HG02588 (cell line): ENCODE measurements around the gene EIF3F.

Experiments used
- ATAC-seq: cut with Tn5 transposase; IDR thresholded peaks from one replicate; pipeline ENCODE4 v1.9.1; 2021; ENCODE audit warnings: mild to moderate bottlenecking, moderate library complexity; ENCODE audit not compliant: unreplicated experiment

The EIF3F gene

DNA sequence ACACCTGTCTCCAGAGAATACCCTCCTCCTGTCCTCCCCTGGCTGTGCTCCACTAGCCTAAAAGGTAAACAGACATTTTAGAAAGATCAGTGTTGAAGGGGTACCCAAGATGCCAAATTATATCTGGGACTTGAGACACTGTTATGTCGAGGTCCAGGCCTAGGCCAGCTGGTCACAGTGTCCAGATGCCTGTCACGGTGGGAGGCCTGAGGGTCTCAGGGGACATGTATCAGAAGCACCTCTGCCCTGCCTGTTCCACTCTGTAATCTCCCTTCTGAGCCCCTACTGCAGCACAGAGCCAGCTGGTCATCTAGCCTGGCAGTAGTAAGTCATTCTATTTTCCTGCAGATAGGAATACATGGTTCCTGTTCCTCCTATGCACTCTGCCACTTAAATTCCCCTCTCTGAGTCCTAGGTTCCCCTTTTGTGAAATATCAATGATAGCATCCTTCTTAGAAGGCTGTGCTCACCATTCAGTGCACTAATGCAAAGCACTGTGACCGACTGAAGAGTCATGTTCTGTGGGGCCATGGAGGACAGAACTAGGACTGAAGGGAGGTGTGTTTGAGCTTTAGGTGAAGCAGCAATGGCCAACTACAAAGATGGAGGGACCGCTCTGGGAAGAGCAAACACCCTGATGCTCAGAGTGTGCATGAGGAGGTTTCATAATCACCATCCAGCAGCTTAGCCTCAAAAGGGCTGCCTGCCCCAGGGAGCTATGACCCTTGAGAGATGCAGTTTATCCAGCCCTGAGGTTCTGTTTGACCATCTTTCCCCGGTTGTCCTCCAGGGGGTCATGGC lies 49.1 kb downstream of the EIF3F start:
- ATAC-seq = no peak

- ATAC-seq = no peak
Measured at GRCh38 chr11:8036986-8037385, 49.8 kb downstream of the EIF3F start.

GRCh38 chr11:8038393-8038792 lies 51.3 kb downstream of the EIF3F start:
- ATAC-seq = no peak

GRCh38 chr11:8038811-8039529 lies 51.8 kb downstream of the EIF3F start:
- no peak for ATAC-seq

GRCh38 chr11:8039530-8040260 lies 52.6 kb downstream of the EIF3F start:
- ATAC-seq = no peak

DNA sequence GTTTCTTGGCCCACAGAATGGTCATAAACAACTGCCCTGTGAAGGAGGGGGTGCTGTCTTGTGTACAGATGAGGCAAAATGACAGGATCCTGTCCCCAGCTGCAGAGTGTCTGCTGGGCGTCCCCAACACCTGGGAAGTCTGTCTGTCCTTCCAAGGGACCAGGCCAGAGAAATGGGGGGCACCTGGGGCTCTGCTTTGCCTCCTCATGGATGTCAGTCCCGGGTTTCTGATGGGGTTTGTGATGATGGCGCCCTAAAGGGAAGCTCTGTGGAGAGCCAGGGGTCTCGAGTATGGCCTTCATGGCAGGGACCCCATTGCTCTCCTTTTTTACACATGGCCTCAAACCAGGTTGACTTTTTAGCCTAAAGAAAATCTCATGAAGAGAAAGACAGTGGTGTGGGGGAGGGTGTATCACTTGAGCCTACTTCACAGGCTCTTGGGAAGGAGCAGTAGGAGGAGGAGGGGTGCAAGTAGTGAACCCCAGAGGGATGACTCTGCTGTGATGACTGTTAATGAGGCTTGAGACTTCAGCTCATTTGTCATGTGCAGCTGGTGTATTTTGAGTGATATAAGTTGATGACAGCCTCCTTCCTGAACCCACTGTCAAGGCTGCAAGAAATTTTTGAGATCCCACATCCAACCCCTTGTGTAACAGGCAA lies 53.3 kb downstream of the EIF3F start:
- no peak for ATAC-seq

DNA sequence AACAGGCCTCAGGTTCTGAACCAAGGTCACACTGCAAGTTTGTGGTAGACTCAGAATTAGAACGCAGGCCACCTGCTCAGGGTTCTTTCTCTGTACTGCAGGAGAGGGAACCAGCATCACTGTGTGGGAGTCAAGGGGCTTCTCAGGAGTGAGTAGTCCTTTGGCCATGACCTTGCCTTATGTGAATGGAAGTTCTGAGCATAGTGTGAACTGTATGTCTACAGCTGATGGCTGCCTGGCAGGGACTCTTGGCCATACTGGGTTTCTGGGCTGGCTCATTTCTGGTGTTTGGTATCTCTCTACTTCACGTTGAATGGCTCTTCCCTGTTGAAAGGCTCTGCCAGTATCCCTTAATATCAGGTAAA lies 53.8 kb downstream of the EIF3F start:
- ATAC-seq = no peak

- ATAC-seq = no peak
Measured at GRCh38 chr11:8041576-8041975, 54.4 kb downstream of the EIF3F start.

- ATAC-seq = no peak
Measured at GRCh38 chr11:8043756-8044155, 56.6 kb downstream of the EIF3F start.

- no peak for ATAC-seq
Measured at GRCh38 chr11:8045839-8046238, 58.7 kb downstream of the EIF3F start.

DNA sequence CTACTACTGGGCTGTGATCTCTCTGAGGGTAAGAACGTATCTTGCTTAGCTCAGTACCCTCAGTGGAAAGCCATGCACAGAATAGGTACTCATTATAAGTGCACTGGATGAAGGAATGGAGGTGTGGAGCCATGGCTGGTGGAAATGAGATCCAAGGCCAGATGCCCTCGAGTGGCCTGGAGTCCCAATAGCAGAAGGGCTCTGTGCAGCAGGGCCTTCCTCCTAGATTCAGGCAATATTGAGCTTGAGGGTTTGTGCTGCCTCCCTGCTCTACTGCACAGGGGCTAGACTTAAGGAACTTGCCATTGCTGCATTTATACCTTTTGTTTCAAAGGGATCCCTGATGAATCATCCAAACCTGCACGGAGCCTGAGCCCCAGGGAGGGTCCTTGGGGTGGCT lies 60.2 kb downstream of the EIF3F start:
- no peak for ATAC-seq

GRCh38 chr11:8049084-8049483 lies 61.9 kb downstream of the EIF3F start:
- no peak for ATAC-seq
